Mucosa of gallbladder (tissue), 1 donor: ENCODE data around the gene THEMIS. TPM values are rescaled to one million over a fixed set of nuclear protein-coding genes. Genes with fewer than 3 reads are reported as not detected.

Experiments used
- DNase-seq: peaks from one replicate; pipeline ENCODE4 v3.0.0-alpha.2; 2020; ENCODE audit warnings: low spot score
- total RNA-seq: library from RNA; stranded (reverse); gene quantifications from one replicate; pipeline ENCODE4 v1.2.1, GENCODE V29; 2021
- donor health status: DM: no; HTN: no; CAD: no.

Gene THEMIS
- total RNA-seq, 1 donor from 2014 or later = 2.8 TPM

DNA sequence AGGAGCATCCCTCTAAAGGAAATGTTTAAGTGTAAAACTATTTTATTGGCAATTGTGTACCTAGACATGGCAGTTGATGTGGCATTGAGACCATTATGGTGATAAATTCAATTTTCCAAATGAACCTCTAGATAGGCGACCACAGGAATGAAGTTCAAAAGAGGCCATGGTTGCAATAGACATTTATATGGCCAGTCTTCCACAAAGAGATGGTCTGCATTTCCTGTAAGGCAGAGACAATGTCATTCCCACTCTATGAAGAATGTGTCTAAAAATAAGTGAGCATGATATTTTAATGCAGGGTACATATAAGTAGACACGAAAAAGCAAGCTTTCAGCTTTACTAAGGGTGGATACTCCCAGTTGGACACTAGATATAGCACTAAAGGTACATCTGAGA, 40.9 kb downstream of the THEMIS start:
- no peak for DNase-seq

- no peak for DNase-seq
Measured at GRCh38 chr6:127858727-127859391, 42.0 kb downstream of the THEMIS start.

- DNase-seq = no peak
Measured at GRCh38 chr6:127857051-127857637, 43.7 kb downstream of the THEMIS start.

GRCh38 chr6:127855542-127856159, 45.2 kb downstream of the THEMIS start:
- peak; percentile 27 for DNase-seq

DNA sequence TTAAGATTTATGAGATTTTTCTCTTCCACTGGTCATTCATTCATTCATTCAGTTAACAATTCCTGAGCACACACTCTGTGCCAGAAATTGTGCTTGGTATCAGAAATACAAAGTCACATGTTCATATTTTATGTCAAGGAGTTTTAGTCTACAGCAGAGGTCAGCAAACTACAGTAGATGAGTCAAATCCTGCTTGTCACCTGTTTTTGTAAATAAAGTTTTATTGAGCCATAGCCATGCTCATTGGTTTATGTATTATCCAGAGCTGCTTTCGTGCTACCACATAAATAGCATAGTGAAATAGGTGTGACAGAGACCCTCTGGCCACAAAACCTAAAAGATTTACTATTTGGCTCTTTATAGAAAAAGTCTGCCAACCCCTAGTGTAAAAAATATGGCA, 46.8 kb downstream of the THEMIS start:
- DNase-seq = no peak

GRCh38 chr6:127851197-127851596, 49.7 kb downstream of the THEMIS start:
- no peak for DNase-seq

- no peak for DNase-seq
Measured at GRCh38 chr6:127845242-127845641, 55.6 kb downstream of the THEMIS start.

GRCh38 chr6:127844529-127844928, 56.3 kb downstream of the THEMIS start:
- no peak for DNase-seq

DNA sequence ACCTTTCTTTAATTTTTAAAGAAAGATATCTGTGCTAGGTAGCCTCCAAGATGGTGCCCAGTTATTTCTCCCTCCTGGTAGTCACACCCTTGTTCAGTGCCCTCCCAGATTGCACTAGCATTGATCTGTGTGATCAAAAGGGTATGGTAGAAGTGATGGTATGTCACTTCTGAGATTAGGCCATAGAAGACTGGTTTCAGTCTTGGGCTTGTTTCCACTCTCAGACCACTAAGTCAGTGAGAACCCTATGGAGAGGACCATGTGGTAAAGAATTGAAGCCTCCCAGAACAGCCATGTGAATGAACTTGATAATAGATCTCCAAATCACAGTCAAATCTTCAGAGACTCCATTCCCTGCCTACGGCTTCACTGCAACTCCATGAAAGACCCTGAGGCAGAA, 57.3 kb downstream of the THEMIS start:
- no peak for DNase-seq

- DNase-seq = no peak
Measured at GRCh38 chr6:127842562-127842961, 58.3 kb downstream of the THEMIS start.

- DNase-seq = no peak
Measured at GRCh38 chr6:127841811-127842210, 59.0 kb downstream of the THEMIS start.

- DNase-seq = no peak
Measured at GRCh38 chr6:127834136-127834535, 66.7 kb downstream of the THEMIS start.

GRCh38 chr6:127833336-127833735, 67.5 kb downstream of the THEMIS start:
- DNase-seq = no peak

GRCh38 chr6:127832381-127832780, 68.5 kb downstream of the THEMIS start:
- no peak for DNase-seq

- DNase-seq = no peak
Measured at GRCh38 chr6:127824061-127824460, 76.8 kb downstream of the THEMIS start.

DNA sequence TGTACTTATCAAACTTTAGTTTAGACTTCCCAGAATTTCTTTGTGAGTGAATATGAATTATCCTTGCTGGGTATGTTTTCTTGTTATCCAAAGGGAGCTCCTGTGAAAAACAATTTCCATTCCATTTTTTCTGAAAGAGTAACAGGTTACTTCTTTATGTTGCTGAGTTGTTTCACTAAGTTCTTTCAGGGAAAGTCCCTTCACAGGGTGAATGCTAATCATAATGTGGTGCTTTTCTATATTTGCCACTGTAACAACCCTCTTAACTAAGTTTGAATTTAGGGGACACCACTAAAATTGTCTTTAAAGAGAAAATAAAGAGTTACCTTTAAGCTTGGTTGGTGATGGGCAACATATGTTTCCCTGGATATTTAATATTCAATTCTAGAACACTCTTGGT, 79.4 kb downstream of the THEMIS start:
- no peak for DNase-seq

GRCh38 chr6:127818149-127818548, 82.7 kb downstream of the THEMIS start:
- no peak for DNase-seq

- DNase-seq = no peak
Measured at GRCh38 chr6:127816643-127817042, 84.2 kb downstream of the THEMIS start.

GRCh38 chr6:127813699-127814027, 87.2 kb downstream of the THEMIS start:
- no peak for DNase-seq

GRCh38 chr6:127812985-127813698, 87.7 kb downstream of the THEMIS start:
- DNase-seq = no peak

DNA sequence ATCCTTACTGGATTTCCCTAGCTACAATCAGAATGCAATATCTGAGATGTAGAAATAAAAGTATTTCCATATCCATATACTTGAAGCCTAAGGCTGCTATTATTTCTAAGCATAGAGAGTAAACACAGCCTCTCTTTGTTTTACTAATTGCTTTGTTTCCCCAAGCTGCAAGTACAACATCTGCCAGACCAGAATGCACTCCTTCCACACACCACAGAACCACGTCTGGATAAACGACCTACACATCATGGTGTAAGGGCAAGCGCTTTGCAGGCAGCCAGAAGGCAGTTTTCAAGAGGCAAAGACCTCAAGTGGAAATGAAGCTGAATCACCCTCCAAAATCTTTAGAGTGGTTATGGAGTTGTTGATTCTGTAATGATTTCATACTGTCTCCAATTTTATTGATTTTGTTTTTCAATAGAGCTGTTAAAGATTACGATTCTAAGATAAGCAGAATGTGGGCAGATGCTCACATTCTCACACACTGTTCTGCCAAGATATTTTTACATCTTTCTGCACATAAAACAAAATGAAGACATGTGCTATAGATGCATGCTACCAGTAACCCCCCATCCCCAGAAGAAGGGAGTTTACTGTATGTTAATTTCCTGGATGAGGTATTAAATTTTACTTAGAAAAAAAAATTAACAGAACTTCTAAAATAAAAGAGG, 88.8 kb downstream of the THEMIS start:
- DNase-seq = no peak

GRCh38 chr6:127807806-127808517, 92.9 kb downstream of the THEMIS start:
- no peak for DNase-seq
